GM21529 (cell line): ENCODE results near the gene ATP1A3.
"Not testable (repeated sequence)": the region's sequence is repeated elsewhere in the genome, so short reads cannot be mapped to it uniquely, and the experiment has no call there.

Experiments
- ATAC-seq: cut with Tn5 transposase; IDR thresholded peaks from one replicate; pipeline ENCODE4 v1.9.1; 2021; ENCODE audit not compliant: unreplicated experiment

Gene ATP1A3

DNA sequence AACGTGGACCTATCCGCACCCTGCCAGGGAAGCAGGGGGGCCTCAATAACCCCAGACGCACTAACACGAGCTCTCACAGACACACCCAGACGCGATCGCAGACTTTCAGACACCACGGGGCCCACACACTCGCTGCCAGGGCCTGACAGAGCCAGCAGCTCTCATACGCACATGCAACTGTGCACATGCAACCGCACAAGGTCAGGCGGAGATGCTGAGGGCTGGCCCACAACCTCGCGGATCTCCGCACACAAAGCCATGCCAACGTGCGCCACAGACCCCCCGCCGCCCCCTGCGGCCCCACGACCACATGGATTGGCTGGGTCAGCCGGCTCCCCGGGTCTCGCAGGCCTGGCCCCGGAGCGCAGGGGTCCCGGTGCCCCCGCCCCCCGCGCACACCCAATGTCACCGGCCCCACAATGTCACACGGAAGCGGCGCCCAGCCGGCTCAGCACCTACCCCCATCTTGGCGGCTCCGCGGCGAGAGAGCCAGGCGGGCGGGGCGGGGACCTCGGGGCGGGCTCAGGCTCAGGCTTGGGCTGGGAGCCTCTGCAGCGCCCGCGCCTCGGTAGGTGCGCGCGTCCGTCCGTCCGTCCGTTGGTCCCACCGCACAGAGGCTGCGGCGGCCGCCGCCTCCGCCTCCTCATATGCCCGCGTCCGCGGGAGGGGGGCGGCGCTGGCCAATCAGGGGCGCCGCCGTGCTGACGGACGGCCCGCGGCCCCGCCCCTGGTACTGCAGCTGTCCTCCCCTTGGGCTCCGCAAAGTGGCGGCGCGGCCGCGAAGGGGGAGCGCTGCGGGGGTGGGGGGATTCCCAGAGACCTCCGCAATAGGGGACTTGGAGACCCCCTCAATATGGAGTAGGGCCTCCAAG lies at the start of gene ATP1A3:
Gene ATP1A3, minus strand, starts transcription at position 619 of the 872 bp plus-strand sequence. Its CDS starts 154 bp downstream, at position 465.
- no peak for ATAC-seq

DNA sequence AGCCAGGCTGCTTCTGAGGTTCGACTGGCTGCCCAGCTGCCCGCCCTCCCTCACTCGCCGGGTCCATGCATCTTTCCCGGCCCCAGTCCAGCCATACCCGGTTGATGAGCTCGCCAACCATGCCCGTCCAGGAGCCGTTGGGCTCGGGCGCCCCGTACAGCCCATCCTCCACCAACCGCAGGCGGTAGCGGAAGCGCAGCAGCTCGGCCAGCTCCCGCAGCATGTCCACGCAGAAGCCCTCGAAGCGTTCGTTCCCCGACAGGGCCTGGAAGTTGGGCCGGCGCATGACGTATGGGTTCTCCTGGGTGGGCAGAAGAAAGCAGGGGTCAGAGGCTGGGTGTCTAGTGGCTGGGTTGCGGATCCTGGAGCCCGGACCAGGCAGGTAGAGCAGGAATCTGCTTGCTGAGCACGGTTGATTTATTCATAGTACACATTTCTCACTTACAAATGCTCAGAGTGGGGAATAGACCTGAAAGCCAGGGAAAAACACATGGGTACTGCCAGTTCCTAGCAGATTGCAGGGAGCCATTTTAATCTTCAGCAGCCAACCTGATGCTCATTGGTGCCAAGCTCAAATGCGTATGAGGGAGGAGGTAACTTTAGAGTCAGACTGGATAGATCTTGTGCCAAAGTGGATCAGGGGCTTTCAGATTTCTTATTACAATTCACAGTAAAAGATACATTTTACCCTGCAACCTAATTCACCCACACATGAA lies 48.6 kb upstream of the ATP1A3 start:
- ATAC-seq, result no peak

DNA sequence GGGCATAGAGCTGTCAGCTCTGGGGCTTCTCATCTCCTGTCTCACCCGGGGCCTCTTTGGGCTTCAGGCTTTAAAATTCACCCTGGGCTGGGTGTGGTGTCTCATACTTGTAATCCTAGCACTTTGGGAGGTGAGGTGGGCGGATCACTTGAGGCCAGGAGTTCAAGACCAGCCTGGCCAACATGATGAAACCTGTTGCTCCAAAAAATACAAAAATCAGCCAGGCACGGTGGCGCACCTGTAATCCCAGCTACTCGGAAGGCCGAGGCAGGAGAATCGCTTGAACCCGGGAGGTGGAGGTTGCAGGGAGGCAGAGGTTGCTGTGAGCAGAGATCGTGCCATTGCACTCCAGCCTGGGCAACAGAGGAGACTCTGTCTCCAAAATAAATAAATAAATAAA lies 46.5 kb upstream of the ATP1A3 start:
- not testable (repeated sequence) for ATAC-seq

DNA sequence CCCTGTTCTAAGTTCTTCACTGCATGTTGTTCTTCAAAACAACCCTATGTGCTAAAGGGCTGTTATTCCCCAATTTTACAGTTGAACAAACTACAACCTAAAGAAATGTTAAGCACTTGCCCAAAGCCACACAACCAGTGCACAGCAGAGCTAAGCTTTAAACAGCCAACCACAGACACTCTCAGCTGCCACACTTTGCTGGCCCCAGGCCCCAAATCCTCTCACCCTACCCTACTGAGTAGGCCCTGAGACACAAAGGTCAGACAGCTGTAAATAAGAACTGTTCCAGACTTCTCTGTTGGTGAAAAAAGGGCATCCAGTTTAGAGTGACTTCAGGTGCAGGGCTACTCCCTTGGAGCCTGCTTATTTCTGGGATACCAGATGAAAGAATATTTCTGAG lies 46.0 kb upstream of the ATP1A3 start:
- ATAC-seq, result no peak

DNA sequence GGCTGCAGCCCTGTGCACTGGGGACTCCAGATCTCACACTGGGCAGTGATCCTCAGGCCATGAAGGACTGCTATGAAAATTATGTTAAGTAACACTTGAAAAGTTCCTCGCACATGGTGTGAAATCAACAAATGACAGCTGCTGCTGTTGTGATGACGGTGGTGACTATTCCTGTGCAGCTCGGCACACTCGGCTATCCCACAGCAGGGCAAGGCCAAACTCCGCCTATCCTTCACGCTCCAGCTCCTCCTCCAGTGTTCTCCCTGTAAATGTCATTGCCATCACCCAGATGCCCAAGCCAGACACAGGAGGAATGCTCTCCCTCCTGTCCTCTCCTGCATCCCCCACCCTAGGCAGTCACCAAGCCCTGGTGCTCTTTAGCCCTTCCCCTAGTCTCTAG lies 44.6 kb upstream of the ATP1A3 start:
- ATAC-seq, result no peak

DNA sequence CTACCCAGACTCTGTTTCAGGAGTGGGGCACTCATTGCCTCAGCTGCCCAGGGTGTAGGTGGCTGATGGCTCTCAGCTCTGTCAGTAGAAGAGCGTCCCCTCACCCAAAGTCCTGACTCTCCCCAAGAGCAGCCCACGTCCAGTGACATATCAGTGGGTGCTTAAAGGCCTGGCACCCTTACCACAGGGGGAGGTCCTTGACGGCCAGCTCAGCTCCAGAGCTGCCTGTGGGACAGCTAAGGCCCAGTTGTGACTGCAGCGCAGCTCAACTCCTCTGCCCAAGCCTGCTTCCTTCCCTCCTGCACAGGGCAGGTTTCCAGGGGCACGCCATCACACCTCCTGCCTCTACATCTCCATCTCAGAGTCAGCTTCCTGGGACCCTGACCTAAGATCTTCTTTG lies 43.6 kb upstream of the ATP1A3 start:
- no peak for ATAC-seq

DNA sequence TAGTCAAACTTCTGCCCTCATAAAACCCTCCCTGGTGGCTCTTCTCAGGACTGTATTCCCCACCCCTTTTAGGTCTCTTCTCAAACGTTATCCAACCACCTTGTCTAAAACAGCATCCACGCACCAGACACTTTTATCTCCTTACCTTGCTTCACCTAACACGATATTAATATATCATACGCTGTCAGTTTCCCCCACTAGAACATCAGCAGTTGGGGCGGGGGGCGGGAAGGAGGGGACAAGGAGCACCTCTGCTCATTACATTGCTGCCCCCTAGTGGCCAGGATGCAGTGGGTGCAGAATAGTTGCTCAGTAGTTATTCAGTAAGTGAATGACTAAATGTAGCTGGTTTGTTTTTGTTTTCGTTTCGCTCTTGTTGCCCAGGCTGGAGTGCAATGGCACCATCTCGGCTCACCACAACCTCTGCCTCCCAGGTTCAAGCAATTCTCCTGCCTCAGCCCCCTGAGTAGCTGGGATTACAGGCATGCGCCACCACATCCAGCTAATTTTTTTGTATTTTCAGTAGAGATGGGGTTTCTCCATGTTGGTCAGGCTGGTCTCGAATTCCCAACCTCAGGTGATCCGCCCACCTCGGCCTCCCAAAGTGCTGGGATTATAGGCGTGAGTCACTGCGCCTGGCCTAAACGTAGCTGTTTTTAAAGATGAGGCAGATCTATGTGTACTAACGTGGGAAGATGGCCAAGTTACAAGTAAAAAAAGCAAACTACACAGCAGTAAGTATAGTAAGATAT lies 40.8 kb upstream of the ATP1A3 start:
- peak; percentile 44 for ATAC-seq

DNA sequence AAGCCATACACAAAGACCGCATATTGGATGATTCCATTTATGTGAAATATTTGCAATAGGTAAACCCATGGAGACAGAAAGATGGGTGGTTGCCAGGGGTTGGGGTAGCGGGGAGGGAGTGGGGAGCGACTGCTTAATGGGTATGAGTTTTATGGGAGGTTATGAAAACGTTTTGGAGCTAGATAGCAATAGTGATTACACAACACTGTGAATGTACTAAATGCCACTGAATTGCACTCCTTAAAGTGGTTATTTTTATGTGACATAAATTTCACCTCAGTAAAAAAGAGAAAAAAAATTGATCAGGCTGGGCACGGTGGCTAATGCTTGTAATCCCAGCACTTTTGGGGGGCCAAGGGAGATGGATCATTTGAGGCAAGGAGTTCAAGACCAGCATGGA lies 39.4 kb upstream of the ATP1A3 start:
- no peak for ATAC-seq

DNA sequence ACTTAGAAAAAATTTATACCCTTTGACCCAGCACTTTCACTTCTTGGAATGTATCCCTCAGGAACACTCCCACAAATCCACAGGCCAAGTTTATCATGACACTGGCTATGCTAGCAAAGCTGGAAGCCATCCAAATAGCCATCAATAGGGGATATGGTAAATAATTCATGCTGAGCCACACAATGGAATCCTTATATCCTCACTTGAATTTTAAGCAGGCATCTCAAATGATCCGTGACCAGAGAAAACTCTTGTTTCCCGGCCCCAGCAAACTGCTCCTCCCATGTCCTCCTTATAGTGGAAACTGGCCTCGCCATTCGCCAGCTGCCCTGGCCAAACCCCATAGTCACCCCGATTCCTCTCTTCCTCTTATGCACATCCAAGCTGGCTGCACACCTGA lies 38.4 kb upstream of the ATP1A3 start:
- ATAC-seq, result no peak

DNA sequence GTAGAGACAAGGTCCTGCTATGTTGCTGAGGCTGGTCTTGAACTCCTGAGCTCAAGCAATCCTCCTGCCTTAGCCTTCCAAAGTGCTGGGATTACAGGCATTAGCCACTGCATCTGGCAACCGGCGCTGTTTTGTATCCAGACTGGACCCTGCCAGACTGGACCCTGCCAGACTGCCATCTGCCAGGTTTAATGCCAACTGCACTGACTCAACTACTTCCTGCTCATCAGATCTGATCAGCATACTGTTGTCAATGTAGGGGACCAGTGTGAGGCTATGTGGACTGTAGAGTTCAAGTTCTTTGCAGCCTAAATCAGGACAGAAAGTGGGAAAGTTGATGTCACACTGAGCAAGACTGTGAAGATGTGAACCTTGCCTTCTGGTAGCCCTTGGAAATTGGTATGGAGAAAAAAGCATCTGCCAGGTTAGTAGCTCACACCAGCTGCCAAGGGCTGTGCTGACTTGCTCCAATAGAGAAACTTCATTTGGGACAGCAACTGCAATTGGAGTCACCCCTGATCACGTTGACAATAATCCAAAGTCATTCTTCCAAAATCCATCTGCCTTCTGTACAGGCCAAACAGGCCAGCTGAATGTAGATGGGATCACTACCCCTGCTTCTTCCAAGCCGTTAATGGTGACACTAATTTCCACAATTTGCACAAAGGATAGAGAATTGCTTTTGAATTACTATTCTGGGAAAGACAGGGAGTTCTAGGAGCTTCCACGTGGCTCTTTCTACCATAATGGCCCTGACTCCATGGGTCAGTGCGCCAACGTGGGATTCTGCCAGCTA lies 36.8 kb upstream of the ATP1A3 start:
- ATAC-seq, result no peak

DNA sequence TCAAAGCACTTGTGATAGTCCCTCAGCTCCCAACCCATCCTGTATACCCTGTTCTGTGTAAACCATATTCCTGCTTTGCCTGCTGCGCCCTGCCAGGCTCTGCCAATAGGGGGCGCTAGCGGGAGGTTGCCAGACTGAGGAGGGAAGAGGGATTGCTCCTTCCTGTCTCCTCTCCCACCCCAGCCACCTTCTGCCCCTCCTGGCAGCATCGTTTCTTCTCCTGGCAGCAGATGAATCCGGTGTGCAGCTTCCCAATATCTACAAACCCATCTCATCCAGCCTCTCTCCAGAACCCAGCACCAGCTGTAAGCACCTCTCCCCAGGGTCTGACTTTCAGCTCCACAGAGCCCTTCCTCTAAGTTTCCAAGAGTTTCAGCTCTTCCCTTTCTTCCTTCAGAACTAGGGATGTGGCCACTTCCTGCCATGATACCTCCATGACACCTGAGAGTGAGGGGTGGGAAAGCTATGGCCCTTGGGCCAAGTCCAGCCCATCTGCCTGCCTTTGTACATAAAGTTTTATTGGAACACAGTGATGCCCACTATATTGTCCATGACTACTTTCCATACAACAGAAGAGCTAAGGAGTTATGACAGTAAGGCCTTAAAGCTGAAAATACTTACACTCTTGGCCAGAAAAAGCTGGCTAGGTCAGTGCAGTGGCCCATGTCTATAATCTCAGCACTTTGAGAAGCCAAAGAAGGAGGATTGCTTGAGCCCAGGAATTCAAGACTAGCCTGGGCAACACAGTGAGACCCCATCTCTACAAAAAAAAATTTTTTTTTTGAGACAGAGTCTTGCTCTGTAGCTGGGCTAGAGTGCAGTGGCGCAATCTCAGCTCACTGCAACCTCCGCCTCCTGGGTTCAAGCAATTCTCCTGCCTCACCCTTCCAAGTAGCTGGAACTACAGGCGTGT lies 34.5 kb upstream of the ATP1A3 start:
- no peak for ATAC-seq

DNA sequence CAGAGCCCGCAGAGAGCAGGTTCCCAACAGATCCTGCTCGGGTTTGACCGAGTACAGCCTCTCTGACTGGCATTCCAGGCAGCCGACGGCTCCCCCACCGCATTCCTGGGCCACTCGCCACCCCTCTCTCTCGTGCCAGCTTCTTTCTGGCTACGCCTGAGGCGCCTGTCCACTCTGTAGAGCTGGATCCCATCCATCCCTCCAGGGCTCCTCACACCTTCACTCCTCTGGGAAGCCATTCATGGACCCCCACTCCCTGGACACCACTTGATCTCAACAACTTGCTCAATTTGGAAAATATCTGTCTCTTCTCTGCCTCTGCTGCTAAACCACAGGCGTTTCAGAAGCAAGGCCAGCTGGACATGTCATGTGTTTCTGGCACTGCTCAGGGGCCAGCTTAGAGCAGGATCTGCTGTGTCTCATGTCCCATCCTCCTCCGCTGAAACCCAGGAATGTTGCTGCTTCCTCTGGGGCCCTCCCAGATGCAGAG lies 30.6 kb upstream of the ATP1A3 start:
- ATAC-seq, result no peak

DNA sequence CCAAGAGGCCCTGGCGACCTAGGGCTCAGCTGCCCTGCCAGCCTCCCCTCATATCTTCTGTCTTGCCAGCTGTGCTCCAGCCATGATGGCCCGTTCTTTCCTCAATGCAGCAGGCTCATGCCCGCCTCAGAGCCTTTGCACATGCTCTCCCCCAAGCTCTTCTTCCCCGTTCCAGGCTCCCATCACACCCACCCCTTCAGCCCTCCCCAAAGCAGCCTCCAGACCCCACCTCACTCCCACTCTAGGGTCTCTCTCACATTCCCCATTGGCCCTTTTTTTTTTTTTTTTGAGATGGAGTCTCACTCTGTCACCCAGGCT lies 29.9 kb upstream of the ATP1A3 start:
- ATAC-seq, result no peak

DNA sequence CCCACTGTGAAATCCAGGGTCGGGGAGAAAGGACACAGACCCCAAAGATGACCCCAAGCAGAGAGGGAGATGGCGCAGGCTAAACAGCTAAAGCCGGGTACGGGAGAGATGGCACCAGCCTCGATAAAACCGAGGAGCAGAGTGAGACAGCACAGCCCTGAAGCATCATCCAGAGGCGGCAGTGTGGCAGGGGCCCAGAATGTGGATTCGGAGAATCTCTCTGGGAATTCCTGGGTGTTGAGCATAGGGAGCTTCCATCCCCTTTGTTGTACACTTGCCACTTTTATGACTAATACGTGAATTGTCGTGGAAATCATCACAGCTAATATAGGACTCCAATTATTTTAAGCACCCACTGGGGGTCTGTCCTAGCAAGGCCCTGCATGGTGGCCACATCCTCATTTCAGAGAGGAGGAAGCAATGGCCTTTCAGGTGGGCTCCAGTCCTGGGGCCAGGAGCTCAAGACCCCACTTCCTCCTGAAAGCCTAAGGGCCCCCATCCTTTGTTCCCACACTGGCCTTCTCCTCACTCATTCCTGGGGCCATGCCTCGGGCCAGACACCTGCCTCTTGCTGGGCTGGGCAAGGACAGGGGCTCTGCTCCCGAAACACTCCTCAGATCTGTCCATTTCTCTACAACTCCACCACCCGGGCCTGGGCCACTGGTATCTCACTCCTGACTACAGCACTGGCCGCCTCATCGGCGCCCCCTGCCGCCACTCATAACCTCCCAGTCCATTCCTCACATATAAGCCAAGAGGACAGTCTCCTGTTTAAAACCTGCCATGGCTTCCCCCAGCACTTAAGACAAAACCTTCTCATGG lies 29.3 kb upstream of the ATP1A3 start:
- ATAC-seq, result no peak

DNA sequence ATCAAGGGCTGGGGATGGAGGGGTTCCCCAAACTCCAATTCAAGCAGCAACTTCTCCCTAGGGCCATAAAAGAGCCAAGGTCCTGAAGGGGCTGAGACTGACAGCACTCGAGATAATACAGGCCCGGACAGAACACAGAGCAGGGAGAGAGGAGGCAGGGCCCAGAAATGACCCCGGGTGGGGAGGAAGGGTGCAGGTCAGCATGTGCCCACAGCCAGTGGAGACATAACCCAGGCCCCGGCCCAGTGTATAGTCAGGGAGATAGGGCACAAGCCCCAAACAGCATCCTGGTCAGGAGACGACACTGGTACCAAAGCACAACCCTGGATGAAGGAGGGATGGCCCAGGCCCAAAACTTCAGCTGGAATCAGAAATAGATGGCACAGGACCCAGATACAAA lies 28.6 kb upstream of the ATP1A3 start:
- ATAC-seq, result no peak

DNA sequence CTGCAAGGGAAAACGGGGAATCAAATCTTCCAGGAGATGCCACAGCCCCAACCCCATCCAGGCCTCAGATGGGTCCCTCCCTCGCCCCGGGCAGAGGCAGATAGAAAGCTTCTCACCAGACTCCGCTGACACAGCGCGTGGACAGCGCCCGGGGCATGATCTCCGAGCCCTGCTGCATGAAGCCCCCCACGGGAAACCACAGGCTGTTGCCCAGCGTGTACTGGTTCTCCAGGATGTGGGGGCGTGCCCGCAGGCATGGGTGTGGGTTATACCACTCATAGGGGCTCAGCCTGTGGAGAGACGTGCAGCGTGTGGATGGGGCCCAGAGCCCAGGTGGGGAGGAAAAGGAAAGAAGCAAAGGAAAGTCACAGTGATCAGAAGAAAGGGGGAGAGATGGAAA lies 27.2 kb upstream of the ATP1A3 start:
- no peak for ATAC-seq

DNA sequence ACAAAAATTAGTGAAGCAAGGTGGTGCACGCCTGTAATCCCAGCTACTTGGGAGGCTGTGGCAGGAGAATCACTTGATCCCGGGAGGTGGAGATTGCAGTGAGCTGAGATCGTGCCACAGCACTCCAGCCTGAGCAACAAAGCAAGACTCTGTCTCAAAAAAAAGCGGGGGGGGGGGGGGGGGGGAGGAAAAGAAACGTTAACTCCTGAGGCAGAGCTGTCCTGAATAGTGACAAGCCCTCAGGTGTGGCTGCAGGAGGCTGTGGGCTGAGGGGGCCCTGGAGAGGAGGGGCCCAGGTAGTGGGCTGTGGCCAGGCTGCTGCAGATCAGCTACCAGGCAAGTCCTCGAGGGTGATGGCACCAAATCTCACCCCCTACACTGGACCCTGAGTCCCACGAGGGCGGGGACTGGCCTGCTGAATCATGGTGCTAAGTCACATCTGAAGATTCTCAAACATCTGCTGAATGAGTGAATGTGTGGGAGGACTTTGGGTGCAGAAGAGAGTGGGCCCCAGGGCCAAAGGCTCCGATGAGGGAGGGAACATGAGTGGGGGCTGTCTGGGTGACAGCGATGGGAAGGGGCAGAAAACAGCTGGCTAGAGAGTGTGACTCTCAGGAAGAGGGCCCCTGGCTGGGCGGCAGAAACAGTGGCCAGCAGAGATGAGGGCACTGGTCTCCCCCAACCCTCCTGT lies 24.6 kb upstream of the ATP1A3 start:
- no peak for ATAC-seq

DNA sequence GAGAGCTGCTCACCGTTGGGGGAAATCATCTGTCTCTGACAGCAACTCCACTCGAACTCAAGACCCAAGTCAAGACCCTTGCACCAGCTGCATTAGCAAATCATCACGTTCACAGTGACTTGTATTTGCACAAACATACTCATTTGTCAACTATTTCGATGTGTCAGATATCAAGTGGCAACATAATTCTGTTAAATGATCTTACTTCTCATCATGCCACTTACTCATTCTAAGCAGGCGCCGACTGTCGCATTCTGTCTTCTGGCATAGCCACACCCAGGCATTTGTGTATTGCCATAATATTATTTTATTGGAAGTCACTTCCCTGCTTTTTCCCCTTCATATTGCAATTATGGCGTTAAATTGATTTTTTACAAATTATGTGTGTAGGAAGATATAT lies 23.0 kb upstream of the ATP1A3 start:
- ATAC-seq, result no peak
